GM12878 (cell line): ENCODE data around the gene ANO7.

Source experiments
- CTCF ChIP-seq, 3 experiments: IDR thresholded peaks in 2 of 3; conservative IDR thresholded peaks in 1 of 3; 2 replicates each; pipeline ENCODE4 v1.5.1; 2011; ENCODE audit warnings: low read depth in 3 of 3, low read length in 3 of 3, mild to moderate bottlenecking in 3 of 3, control low read depth in 2 of 3, moderate library complexity in 2 of 3, inconsistent platforms in 1 of 3, mixed read lengths in 1 of 3; ENCODE audit not compliant: control insufficient read depth in 2 of 3, insufficient read depth in 1 of 3; ENCODE audit errors: extremely low read depth in 1 of 3
- POLR2A ChIP-seq: IDR thresholded peaks from 2 replicates; pipeline ENCODE4 v1.6.1; 2011; ENCODE audit warnings: low read depth, mild to moderate bottlenecking, low read length
- TCF7 ChIP-seq: IDR thresholded peaks from 2 replicates; pipeline ENCODE4 v1.6.1; 2014; ENCODE audit warnings: antibody characterized with exemption, borderline replicate concordance
- YY1 ChIP-seq: IDR thresholded peaks from 2 replicates; pipeline ENCODE4 v1.6.1; 2011; ENCODE audit warnings: low read depth, mild to moderate bottlenecking, low read length
- TF ChIP-seq, protein P1 (sequence below): IDR thresholded peaks from 2 replicates; pipeline ENCODE4 v1.6.1; 2012; ENCODE audit warnings: low read depth, low read length, improper control_type of control experiment

- TF ChIP-seq YY1: no peak
- no peak for TF ChIP-seq CTCF (IDR thresholded peaks at IDR 0.05 in 2 of 3, conservative IDR thresholded peaks at IDR 0.05 in 1 of 3; ENCODE audit: control insufficient read depth in 2 of 3, extremely low read depth in 1 of 3, insufficient read depth in 1 of 3, low read depth in 3 of 3, low read length in 3 of 3)
- no peak for TF ChIP-seq POLR2A
- TF ChIP-seq, protein P1, sequence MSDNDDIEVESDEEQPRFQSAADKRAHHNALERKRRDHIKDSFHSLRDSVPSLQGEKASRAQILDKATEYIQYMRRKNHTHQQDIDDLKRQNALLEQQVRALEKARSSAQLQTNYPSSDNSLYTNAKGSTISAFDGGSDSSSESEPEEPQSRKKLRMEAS: no peak
- no peak for TF ChIP-seq TCF7
Observed at GRCh38 chr2:241255542-241256167, 67.2 kb downstream of the ANO7 start.
